Breast epithelium (tissue), 3 donors: ENCODE results near the gene BCO1.

Experiments
- POLR2A ChIP-seq: fragments of 450-650 bp; IDR thresholded peaks from one replicate; pipeline ENCODE4 v1.6.1; 2016; ENCODE audit warnings: antibody characterized with exemption, mild to moderate bottlenecking, moderate library complexity
- POLR2AphosphoS5 ChIP-seq, 3 donors: sonication (generic); formaldehyde crosslinking; IDR thresholded peaks; one replicate each; pipeline ENCODE4 v1.6.1; 2017; ENCODE audit warnings: antibody characterized with exemption in 3 of 3

DNA sequence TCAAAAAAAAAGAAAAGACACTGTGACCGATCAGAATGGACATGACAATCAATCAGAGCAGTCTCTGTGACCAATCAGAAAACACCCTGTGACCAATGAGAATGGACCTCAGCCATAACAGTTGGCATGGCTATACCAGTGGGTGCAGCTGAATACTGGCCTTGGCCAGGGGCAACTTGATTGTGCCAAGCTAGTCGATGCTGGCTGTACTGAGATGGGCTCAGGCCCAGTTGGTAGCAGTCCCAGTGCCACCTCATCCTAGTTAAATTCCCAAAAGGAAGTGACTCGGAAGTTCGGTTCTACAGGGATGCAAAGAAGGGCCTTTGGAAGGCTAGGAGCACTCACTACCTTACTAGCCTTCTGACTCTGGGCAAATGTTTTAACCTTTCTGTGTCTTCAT lies 37.2 kb upstream of the BCO1 start:
- TF ChIP-seq POLR2AphosphoS5 (IDR thresholded peaks at IDR 0.05): no peak
- no peak for TF ChIP-seq POLR2A
